ENCODE results near the gene WNT7B. TPM values are rescaled to one million over a fixed set of nuclear protein-coding genes. Genes with fewer than 3 reads are reported as not detected.

Gene WNT7B
- total RNA-seq, 2 donors from 2014 or later = 7.5 to 7.7 TPM

- Histone ChIP-seq H3K4me1 (replicated peaks) (no peaks in the 10 kb centered on the region), H3K4me3 (no peak overlapping the region), H3K36me3 (no peaks in the 10 kb centered on the region), H3K27me3 (replicated peaks; ENCODE audit: insufficient read depth) (no peaks in the 10 kb centered on the region), H3K27ac (no peak overlapping the region), H3K9me3 (no peaks in the 10 kb centered on the region)
- 95% methylated on average over 26 of the region's 26 CpGs for WGBS
- DNase-seq (ENCODE audit: low spot score) = no peak
- TF ChIP-seq POLR2A (IDR thresholded peaks at IDR 0.05) = no peak
- no peak for TF ChIP-seq POLR2AphosphoS5 (IDR thresholded peaks at IDR 0.05)
- TF ChIP-seq, protein P1, sequence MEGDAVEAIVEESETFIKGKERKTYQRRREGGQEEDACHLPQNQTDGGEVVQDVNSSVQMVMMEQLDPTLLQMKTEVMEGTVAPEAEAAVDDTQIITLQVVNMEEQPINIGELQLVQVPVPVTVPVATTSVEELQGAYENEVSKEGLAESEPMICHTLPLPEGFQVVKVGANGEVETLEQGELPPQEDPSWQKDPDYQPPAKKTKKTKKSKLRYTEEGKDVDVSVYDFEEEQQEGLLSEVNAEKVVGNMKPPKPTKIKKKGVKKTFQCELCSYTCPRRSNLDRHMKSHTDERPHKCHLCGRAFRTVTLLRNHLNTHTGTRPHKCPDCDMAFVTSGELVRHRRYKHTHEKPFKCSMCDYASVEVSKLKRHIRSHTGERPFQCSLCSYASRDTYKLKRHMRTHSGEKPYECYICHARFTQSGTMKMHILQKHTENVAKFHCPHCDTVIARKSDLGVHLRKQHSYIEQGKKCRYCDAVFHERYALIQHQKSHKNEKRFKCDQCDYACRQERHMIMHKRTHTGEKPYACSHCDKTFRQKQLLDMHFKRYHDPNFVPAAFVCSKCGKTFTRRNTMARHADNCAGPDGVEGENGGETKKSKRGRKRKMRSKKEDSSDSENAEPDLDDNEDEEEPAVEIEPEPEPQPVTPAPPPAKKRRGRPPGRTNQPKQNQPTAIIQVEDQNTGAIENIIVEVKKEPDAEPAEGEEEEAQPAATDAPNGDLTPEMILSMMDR (IDR thresholded peaks at IDR 0.05) = no peak
- intact Hi-C loops (cut with DNase I) = no loop called here
Measured at GRCh38 chr22:45876136-45877035, 100.6 kb downstream of the WNT7B start.

DNA sequence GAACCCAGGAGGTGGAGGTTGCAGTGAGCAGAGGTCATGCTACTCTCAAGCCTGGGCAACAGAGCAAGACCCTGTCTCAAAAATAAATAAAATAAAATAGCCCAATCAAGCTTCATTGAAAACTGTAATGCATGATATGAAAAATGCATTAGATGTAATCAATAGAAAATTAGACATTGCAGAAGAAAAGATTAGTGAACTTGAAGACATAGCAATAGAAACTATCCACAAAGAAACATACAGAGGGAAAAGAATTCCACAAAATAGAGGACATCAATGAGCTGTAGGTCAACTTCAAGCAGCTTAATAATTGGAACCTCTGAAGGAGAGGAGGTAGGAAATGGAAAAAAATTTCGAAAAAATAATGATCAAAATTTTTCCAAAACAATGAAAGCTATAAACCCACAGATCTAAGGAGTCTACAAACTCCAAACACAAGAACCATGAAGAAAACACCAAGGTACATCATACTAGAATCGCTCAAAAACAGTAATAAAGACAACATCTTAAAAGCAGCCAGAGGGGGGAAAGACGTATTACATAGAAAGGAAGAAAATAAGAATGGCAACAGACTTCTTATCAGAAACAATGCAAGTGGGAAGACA, 104.2 kb downstream of the WNT7B start:
- Histone ChIP-seq H3K9me3 (no peaks in the 10 kb centered on the region), H3K27ac (no peak overlapping the region), H3K4me1 (replicated peaks) (no peaks in the 10 kb centered on the region), H3K4me3 (no peak overlapping the region), H3K36me3 (no peaks in the 10 kb centered on the region), H3K27me3 (replicated peaks; ENCODE audit: insufficient read depth) (no peaks in the 10 kb centered on the region)
- intact Hi-C loops (cut with DNase I) = no loop called here
- TF ChIP-seq POLR2A (IDR thresholded peaks at IDR 0.05) (no peak), POLR2AphosphoS5 (IDR thresholded peaks at IDR 0.05) (no peak)
- TF ChIP-seq, protein P1 (IDR thresholded peaks at IDR 0.05) = no peak
- no peak for DNase-seq (ENCODE audit: low spot score)
- WGBS = 96% methylated on average over 3 of the region's 3 CpGs

DNA sequence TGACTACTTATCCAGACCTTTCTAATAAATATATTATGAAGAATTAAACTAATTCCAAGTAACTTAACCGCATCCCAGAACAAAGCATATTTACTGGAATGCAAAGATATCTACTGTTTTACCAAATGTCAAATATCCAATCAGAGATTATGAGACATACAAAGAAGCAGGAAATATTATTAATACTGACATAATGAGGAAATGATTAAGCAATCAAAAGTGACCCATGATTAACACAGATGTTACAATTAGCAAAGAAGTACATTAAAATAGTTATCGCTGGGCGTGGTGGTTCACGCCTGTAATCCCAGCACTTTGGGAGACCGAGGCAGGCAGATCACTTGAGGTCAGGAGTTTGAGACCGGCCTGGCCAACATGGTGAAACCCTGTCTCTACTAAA, 105.2 kb downstream of the WNT7B start:
- H3K36me3 ChIP-seq = no peaks in the 10 kb centered on the region
- no peaks in the 10 kb centered on the region for H3K9me3 ChIP-seq
- over 99% methylated on average over 6 of the region's 6 CpGs for whole genome bisulfite sequencing
- no peak for TF ChIP-seq POLR2AphosphoS5 (IDR thresholded peaks at IDR 0.05)
- TF ChIP-seq, protein P1 (IDR thresholded peaks at IDR 0.05) = no peak
- TF ChIP-seq POLR2A (IDR thresholded peaks at IDR 0.05) = no peak
- no peak overlapping the region for H3K27ac ChIP-seq
- H3K27me3 ChIP-seq (replicated peaks; ENCODE audit: insufficient read depth) = peaks cover 6% of the 10 kb centered on the region
- H3K4me3 ChIP-seq = no peak overlapping the region
- no peak for DNase-seq (ENCODE audit: low spot score)
- intact Hi-C loops (cut with DNase I) = no loop called here
- peaks cover 9% of the 10 kb centered on the region for H3K4me1 ChIP-seq (replicated peaks)

Other genes with a start within 250 kb of the WNT7B start
- gene PPARA, start 173.4 kb upstream of the WNT7B start, total RNA-seq = 10 to 100 TPM; 21.2 to 27.3 TPM